Measurements from ENCODE around the gene CALML3.

GRCh38 chr10:5568984-5569383 lies 44.2 kb downstream of the CALML3 start:
- TF ChIP-seq EZH2phosphoT487 (IDR thresholded peaks at IDR 0.05; ENCODE audit: low read depth) (no peak), CTCF (IDR thresholded peaks at IDR 0.05; ENCODE audit: low read depth, low read length) (no peak)

Data from OCI-LY3 (cell line).